K562 treated with DMSO at 1 percent for 48 hours (cell line): ENCODE data around the gene CSF2RB. TPM values are rescaled to one million over a fixed set of nuclear protein-coding genes. Genes with fewer than 3 reads are reported as not detected.

Source experiments
- total RNA-seq: library from RNA; unstranded; fragments of 300-600 nt; gene quantifications from 2 replicates; pipeline ENCODE4 v1.2.3, GENCODE V29; 2022; ENCODE audit warnings: low replicate concordance; ENCODE audit errors: extremely low read depth

Gene CSF2RB
- not detected in 2 replicates for total RNA-seq

DNA sequence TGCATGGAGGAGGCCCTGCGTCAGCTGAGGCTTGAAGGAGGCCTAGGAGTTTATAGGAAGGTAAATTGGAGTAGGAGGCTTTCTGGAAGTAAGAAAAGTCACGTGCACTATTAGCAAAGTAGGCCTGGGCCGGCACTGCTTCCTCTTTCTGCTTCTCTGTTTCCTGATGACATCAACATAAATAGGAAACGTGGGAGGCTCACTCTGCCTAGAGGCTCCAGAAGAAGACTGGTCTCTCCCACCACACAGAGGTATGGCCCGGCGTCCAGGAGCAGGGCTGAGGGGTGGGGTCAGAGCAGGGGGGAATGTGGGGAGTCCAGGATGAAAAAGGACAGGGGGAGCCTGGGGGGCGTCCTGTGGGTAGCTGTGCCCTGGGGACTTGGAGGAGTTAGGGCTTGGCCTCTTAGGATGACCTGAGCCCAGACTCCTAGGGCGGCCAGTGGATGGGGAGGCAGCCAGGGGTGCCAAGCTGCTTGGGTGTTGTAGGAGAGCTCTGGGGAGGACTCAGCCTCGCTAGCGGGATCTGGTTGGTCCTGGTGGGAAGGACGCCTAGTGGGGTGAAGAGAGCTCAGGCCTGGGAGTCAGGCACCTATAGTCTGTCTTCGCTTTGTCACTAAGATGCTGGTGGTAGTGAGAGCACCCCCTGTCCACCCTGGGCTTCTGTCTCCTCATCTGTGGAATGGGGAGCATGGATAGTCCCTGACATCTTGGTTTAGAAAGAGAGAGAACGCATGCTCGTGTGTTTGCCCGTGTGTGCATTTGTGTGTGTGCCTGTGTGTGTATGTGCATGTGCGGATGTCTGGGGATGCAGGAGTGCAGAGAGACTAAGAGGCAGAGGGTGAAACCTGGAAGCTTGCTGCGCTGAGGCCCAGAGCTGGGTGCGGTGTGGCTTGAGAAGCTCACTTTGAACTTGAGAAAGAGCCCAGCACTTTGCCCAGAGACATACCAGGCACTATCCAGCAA is at the start of gene CSF2RB:
TSS of gene CSF2RB (plus strand) at position 202 of the 963 bp plus-strand sequence. CDS start 8,580 bp downstream, outside the sequence.

Other genes with a start within 250 kb of the CSF2RB start
- not detected in 2 replicates for gene CACNG2, start 209.9 kb upstream of the CSF2RB start, total RNA-seq
- gene IFT27, start 137.5 kb upstream of the CSF2RB start, total RNA-seq, result not detected in 2 replicates
- not detected in 2 replicates for gene PVALB, start 96.6 kb upstream of the CSF2RB start, total RNA-seq
- not detected in 2 replicates for gene NCF4, start 52.6 kb upstream of the CSF2RB start, total RNA-seq
- gene TST, start 105.8 kb downstream of the CSF2RB start, total RNA-seq, result not detected in 2 replicates
- gene MPST, start 106.1 kb downstream of the CSF2RB start, total RNA-seq, result not detected in 2 replicates
- not detected in 2 replicates for gene KCTD17, start 138.1 kb downstream of the CSF2RB start, total RNA-seq
- gene TMPRSS6, start 196.1 kb downstream of the CSF2RB start, total RNA-seq, result not detected in 2 replicates
- gene IL2RB, start 236.3 kb downstream of the CSF2RB start, total RNA-seq, result not detected in 2 replicates